GM21528 (cell line): ENCODE results near the gene STRIP2.
"Not testable (repeated sequence)": the region's sequence is repeated elsewhere in the genome, so short reads cannot be mapped to it uniquely, and the experiment has no call there.

Experiments
- ATAC-seq: cut with Tn5 transposase; IDR thresholded peaks from one replicate; pipeline ENCODE4 v1.9.1; 2021; ENCODE audit warnings: mild to moderate bottlenecking, moderate library complexity; ENCODE audit not compliant: unreplicated experiment, low FRiP score

STRIP2 gene

DNA sequence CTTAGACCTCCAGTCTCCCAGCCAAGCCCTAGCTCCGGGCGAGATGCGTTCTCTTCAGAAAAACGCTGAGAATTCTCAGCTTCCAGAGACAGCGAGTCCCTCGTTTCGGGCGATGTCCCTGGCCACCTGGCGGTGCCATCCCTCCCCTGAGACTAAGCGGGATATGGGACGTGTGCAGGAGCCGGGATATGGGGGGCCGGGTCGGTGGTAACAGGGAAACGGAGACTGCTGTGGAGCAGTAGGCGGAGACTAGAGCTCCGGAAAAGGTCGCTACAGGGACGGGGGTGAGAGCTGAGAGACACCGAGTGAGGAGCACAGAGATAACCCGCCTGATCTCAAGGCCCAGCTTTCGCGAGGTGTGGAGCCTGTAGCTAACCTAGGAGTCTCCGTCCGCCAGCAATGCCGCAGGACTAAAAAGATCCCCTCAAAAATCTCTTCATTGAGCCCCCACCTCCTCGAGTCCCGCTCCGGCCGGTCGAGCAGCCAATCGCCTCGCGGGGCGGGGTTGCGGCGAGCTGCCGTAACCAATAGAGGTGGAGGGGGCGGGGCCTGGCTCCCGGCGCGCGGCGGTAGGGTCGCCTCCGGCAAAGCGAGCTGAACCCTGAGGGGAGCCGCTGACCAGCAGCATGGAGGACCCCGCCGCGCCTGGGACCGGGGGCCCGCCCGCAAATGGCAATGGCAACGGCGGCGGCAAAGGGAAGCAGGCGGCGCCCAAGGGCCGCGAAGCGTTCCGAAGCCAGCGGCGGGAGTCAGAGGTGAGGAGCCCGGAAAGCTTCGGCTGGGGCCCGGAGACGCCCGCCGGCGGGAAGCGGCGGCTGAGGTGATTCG, at the start of gene STRIP2:
Gene STRIP2 (plus strand): TSS at position 586 of the 828 bp plus-strand sequence. CDS start 41 bp downstream, at position 627.
- ATAC-seq: peak; percentile 97

DNA sequence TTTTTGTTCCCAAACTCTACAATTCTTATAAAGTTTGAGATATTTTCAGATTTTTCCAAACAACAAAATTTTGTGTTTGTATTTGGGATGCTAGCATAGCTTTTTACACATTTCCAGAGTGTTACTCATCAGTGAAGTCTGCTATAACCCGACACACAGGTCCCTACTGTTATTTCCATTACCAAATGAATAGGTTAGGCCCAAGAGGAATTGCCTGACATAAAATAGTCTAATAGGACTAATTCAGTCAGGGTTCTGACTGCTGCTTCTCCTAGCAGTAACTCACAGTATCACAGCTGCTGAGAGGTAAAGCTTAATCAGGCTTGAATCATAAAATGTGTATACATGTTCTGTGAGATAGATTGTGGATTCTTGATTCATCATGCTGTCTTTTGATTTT, 49.1 kb upstream of the STRIP2 start:
- ATAC-seq: no peak

DNA sequence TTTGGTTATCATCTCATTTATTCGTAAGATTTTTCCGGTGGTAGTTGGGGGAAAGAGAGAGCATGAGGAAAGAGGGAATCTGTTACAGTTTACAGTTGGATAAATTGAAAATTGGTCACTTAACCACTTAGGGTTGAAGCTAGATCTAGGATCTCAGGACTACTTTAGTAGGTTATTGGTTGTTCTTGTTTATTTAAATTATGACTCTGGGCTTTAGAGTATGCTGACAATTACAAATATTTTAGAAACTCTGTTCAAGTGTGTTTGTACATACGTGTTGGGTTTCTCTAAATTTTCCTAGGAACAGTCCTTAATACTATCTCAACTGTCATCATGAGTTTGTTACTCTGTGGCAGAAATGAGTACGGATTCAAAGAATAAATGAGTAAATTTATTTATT, 48.6 kb upstream of the STRIP2 start:
- ATAC-seq: no peak

- no peak for ATAC-seq
These were observed 47.7 kb upstream of the STRIP2 start for GRCh38 chr7:129386506-129386905.

GRCh38 chr7:129387537-129387936, 46.7 kb upstream of the STRIP2 start:
- no peak for ATAC-seq

GRCh38 chr7:129388333-129389098, 45.7 kb upstream of the STRIP2 start:
- ATAC-seq: no peak

DNA sequence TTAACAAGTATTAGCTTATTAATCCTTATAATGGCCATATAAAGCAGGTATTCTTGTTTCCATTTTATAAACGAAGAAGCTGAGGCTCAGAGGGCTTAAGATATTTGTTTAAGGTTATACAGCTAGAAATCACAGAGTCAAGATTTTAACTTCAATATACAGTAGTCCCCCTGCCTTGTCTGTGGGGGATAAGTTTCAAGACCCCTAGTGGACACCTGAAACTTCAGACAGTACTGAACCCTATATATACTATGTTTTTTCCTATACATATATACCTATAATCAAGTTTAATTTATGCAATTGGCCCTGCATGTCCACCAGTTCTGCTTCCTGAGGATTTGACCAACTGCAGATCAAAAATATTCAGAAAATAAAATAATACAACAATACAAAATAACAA, 44.4 kb upstream of the STRIP2 start:
- ATAC-seq: no peak

DNA sequence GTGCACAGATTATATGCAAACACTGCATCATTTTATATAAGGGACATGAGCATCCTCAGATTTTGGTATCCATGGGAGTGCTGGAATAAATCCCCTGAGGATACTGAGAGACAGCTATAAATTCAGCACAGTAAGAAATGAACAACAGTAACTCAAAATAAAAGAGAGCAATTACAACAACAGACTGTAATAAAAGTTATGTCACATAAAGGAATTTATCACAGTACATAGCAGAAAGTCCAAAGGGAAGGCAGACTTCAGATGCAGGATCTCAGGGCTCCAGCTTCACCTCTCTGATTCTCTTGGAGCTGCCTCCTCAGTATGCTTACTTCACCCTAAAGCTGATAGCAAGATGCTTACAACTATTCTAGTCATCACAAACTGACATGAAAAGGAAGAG, 43.9 kb upstream of the STRIP2 start:
- no peak for ATAC-seq

- no peak for ATAC-seq
These were observed 42.6 kb upstream of the STRIP2 start for GRCh38 chr7:129391546-129392171.

DNA sequence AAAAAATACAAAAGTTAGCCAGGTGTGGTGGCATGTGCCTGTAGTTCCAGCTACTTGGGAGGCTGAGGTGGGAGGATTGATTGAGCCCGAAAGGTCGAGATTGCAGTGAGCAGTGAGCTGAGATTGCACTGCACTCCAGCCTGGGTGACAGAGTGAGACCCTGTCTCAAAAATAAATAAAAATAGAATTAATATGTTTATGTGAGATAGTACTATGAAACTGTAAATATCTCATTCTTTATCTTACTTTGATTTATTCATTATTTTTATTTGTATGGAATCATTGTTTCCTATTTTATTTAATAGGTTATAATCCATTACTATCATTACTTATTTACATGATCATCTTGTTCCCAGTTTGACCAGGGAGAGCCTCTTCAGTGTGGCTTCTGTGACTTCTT, 41.0 kb upstream of the STRIP2 start:
- no peak for ATAC-seq

- no peak for ATAC-seq
These were observed 40.1 kb upstream of the STRIP2 start for GRCh38 chr7:129394101-129394500.

DNA sequence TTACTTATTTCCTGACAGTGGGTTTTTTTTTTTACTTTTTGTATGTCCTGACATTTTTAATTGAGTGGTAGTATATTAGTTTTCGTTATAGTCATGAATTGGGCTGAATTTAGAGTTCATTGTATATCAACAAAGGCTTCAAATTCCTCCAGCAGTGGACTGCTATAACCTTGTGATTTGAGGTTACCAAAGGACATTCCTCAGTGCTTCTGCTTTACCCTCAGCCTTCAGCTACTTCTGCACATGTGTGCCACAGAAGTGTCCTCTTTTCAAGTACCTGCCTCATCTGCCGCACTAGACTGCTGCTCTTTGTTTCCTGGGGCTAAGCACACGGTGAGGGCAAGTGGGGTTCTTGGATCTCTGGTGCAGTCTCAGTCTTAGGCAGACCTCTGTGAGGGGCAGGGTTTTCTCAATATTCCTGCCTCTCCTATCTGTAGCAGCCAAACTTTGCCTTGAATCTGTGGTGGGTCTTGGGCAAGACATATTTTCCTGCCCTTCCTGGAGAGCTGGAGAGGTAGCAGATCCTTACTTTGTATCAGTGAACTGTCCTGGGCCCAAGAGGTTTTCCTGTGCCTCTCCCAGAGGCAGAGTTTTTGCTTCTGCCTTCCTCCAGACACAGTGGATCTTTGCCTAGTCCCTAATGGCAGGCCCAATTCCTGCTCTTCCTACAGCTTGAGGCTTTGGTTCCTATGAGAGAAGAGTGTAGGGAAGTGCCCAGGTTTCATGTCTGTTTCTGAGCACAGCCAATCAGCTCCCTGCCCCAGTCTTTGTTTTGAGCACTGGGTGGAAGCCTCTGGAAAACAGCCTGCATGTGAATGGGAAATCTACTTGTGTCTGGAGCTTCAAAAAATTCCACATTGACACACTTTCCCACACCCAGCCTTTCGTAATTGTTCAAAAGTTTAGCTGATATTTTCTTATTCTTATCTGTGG, 39.0 kb upstream of the STRIP2 start:
- no peak for ATAC-seq

DNA sequence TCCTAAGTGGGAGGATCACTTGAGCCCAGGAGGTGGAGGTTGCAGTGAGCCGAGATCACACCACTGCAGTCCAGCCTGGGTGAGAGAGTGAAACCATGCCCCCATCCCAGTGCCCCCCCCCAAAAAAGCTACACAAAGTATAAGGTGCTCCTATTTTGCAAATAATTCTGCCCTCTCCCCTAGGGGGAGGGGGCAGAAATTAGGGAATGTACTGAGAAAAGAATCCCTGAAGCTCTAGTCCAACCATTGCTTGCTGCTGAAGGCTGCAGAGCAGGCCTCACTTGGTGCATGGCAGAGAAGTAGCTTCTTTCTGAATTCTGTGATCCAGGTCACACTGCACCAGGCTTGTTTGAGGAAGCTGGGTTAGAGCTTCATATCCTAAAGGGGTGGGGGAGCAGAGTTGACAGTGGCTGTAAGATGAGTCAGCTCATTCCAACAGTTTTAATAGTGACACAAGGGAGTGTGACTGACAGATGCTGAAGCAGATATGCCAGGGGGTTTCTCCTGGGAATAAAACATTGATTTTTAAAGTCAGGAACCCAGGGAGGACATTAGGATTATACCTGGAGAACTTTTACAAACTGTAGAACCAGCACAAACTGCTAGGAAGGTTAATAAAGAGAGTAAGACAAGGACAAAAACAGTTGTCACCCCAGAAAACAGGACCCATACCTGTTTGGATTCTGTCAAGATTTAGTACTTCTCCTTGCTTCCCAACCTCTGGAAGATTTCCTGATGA, 32.8 kb upstream of the STRIP2 start:
- ATAC-seq: no peak

- no peak for ATAC-seq
These were observed 32.0 kb upstream of the STRIP2 start for GRCh38 chr7:129401967-129402860.

DNA sequence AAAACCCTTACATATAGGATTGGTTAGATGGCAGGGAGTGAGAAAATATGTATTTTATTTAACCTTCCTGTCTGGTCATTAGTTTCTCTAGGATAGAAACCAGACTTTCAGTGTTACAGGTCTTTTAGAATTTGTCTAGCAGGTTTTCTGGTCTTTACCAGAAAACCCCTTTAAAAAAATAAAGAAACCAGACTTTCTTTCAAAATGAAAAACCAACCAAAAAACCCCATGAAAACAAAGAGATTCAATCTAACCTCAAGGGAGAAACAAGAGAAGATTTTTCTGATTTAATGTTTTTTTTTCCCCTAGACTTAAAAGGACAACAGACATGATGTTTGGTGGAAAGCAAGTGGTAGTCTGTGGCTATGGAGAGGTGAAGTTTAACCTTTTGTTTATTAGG, 28.7 kb upstream of the STRIP2 start:
- ATAC-seq: no peak

DNA sequence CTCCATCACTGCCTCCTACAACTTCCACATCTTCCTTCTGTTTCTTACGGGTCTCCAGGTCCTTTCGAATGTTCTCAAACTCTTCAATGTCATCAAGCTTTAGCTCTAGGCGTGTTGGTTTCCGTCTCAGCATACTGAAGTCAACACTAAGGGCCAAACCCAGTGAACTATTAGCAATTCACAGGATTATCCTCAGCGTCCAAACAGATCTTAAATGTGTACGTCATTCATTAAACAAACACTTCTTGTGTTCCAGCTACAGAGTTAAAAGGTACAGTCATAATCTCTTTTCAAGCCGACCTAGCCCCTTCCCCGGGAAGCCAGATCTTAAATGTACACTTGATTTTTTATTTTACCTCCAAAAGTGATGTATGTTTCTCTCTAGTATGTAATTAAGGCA, 24.0 kb upstream of the STRIP2 start:
- ATAC-seq: not testable (repeated sequence)

GRCh38 chr7:129412501-129412900, 21.7 kb upstream of the STRIP2 start:
- ATAC-seq: no peak

- ATAC-seq: no peak
These were observed 17.2 kb upstream of the STRIP2 start for GRCh38 chr7:129417073-129417472.
